Panc1 (cell line): ENCODE measurements around the gene ZFAND3.

ENCODE experiments used
- CTCF ChIP-seq: fragments of 450-650 bp; IDR thresholded peaks from 2 replicates; pipeline ENCODE4 v1.5.1; 2017; ENCODE audit warnings: mild to moderate bottlenecking
- POLR2AphosphoS5 ChIP-seq: IDR thresholded peaks from 2 replicates; pipeline ENCODE4 v1.6.1; 2012; ENCODE audit warnings: mild to moderate bottlenecking, low read depth, low read length, moderate library complexity

- TF ChIP-seq POLR2AphosphoS5 = no peak
- no peak for TF ChIP-seq CTCF
Observed at GRCh38 chr6:37904590-37904989, 85.1 kb downstream of the ZFAND3 start.
